NCI-H82 (cell line): ENCODE results near the gene NKD1.
"Not testable (repeated sequence)": the region's sequence is repeated elsewhere in the genome, so short reads cannot be mapped to it uniquely, and the experiment has no call there.

Experiments
- DNase-seq: peaks from one replicate; lab custom pipeline; 2025; lab: John Stamatoyannopoulos, UW

Gene NKD1

GRCh38 chr16:50578137-50578536, 29.9 kb downstream of the NKD1 start:
- DNase-seq, result no peak

- not testable (repeated sequence) for DNase-seq
Observed at GRCh38 chr16:50579373-50579772, 31.2 kb downstream of the NKD1 start.

- no peak for DNase-seq
Observed at GRCh38 chr16:50580180-50580798, 32.1 kb downstream of the NKD1 start.

- DNase-seq, result no peak
Observed at GRCh38 chr16:50581845-50582244, 33.6 kb downstream of the NKD1 start.

- DNase-seq, result no peak
Observed at GRCh38 chr16:50583211-50583610, 35.0 kb downstream of the NKD1 start.

GRCh38 chr16:50584033-50584722, 36.0 kb downstream of the NKD1 start:
- no peak for DNase-seq

GRCh38 chr16:50585331-50585776, 37.2 kb downstream of the NKD1 start:
- no peak for DNase-seq

- no peak for DNase-seq
Observed at GRCh38 chr16:50587543-50587942, 39.3 kb downstream of the NKD1 start.

GRCh38 chr16:50588276-50588675, 40.1 kb downstream of the NKD1 start:
- DNase-seq, result no peak

GRCh38 chr16:50591209-50591608, 43.0 kb downstream of the NKD1 start:
- no peak for DNase-seq

- no peak for DNase-seq
Observed at GRCh38 chr16:50591800-50592771, 43.9 kb downstream of the NKD1 start.

GRCh38 chr16:50592996-50593395, 44.8 kb downstream of the NKD1 start:
- no peak for DNase-seq

- peak; percentile 65 for DNase-seq
Observed at GRCh38 chr16:50593410-50594150, 45.4 kb downstream of the NKD1 start.

- DNase-seq, result no peak
Observed at GRCh38 chr16:50594308-50595260, 46.4 kb downstream of the NKD1 start.

GRCh38 chr16:50595859-50596258, 47.7 kb downstream of the NKD1 start:
- no peak for DNase-seq

- no peak for DNase-seq
Observed at GRCh38 chr16:50596762-50597450, 48.7 kb downstream of the NKD1 start.

- DNase-seq, result no peak
Observed at GRCh38 chr16:50597563-50598255, 49.5 kb downstream of the NKD1 start.

- no peak for DNase-seq
Observed at GRCh38 chr16:50598256-50598894, 50.2 kb downstream of the NKD1 start.

GRCh38 chr16:50598936-50599361, 50.8 kb downstream of the NKD1 start:
- DNase-seq, result no peak
